Stimulated activated CD8-positive, alpha-beta memory T cell treated with anti-CD3 and anti-CD28 coated beads, Interleukin-15, amount 100 ng/mL, for 4 hours (primary cell): ENCODE data around the gene HNRNPF.
"Not testable (repeated sequence)": the region's sequence is repeated elsewhere in the genome, so short reads cannot be mapped to it uniquely, and the experiment has no call there.

Experiments used
- DNase-seq, 2 donors: peaks; one replicate each; pipeline ENCODE4 v3.0.0-alpha.2; 2020; ENCODE audit warnings: low read depth in 2 of 2

Gene HNRNPF

DNA sequence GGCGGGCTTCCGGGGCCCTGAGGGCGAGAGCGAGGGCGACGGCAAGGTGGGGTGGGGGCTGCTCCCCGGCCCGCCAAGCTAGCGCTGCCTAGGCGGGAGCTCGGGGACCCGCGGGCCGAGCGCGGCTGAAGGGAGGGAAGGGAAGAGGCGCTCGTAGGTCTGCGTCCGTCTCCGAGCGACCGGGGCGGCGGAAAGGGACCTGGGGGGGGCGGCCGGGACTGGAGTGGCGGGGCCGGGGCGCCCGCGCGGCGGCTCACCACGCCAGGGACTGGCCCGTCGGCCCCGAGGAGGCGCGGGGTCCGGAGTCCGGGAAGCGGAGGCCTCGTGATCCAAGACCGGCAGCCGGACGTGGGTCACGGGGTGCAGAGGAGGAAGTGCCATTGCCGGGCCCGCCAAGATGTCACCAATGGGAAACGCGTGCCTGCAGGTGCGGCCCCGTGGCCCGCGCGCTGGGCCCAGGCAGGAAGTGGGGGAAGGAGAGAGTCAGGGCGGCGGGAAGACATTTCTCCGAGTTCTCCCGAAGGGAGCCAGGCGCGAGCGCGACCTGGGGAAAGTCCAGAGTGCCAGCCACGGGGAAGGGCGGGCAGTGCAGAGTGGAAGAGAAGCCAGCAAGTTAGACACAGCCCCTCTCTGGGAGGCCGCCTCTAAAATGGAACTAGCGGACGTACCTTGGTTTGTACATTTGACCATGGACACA, 11.9 kb downstream of the HNRNPF start:
- DNase-seq, result peak; percentile 44 to 58

GRCh38 chr10:43396061-43396927, 12.7 kb downstream of the HNRNPF start:
- DNase-seq, result peak in 1 of 2 donors; percentile 52

GRCh38 chr10:43395571-43396060, 13.4 kb downstream of the HNRNPF start:
- DNase-seq, result no peak

GRCh38 chr10:43394868-43395267, 14.1 kb downstream of the HNRNPF start:
- DNase-seq, result no peak

DNA sequence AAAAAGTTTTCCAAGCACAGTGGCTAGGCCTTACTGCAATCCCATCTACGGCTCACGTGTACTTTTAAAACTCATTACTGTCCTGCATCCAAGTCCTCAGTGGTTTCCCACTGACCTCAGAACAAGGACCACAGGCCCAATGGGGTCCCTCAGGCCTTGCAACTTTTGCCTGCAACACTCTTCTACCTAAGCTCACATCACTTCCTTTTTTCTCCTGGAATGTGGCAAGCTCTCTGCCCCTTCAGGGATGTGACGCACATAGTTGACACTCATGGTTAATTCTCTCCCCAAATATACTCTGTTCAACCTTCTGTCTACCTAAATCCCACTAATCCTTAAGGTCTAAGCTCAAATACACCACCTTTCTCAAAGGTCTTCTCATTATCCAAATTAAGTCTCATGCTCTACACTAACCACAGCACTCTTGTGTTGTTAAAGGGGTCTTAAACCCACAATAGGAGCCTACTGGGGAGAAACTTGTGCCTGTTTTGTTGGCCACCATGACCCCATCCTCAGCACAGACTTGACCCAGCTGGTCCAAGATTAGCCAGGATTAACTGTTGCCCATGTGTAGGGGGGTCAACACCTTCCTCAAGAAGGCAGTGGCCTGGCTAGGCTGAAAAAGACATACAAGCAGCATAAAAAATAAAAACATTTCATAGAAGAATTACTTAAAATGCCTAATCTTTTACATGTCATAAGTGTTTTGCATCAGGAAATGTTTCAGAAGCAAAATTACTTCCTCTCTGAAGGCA, 15.2 kb downstream of the HNRNPF start:
- DNase-seq, result no peak

GRCh38 chr10:43393186-43393585, 15.8 kb downstream of the HNRNPF start:
- not testable (repeated sequence) for DNase-seq

- DNase-seq, result no peak
These were observed 16.2 kb downstream of the HNRNPF start for GRCh38 chr10:43392748-43393147.

- DNase-seq, result no peak
These were observed 17.5 kb downstream of the HNRNPF start for GRCh38 chr10:43391496-43391895.

DNA sequence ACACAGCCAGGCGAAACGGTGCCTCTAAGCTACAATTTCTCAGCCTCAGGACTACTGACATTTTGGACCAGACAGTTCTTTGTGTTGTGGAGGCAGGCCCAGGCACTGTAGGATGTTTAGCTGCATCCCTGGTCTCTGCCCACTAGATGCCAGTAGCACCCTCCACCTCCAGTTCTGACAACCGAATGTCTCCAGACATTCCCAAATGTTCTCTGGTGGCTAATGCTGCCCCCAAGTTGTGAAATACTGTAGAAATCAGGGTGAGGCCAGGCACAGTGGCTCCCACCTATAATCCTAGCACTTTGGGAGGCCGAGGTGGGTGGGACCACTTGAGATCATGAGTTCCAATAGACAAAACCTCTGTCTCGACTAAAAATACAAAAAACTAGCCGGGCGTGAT, 18.2 kb downstream of the HNRNPF start:
- DNase-seq, result no peak

- DNase-seq, result no peak
These were observed 18.7 kb downstream of the HNRNPF start for GRCh38 chr10:43390333-43390732.

DNA sequence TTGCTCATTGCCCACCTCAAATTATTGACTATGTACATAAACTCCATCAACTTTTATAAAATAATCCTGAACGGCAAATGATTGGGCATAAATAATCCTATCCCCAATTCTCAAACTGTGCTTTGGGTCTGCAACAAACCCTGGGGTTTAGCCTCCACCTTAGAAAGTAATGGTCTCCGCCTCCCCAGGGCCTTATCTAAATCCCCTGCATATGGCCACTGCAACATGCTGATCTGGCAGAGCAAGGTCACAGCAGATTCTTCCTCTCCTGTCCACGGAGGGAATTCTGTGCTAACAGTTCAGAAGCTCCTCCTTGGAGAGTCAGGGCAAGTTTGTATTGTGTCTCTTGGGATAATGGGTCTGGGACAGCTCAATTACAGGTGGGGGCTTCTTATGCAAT, 19.1 kb downstream of the HNRNPF start:
- no peak for DNase-seq

GRCh38 chr10:43387678-43388032, 21.3 kb downstream of the HNRNPF start:
- no peak for DNase-seq

DNA sequence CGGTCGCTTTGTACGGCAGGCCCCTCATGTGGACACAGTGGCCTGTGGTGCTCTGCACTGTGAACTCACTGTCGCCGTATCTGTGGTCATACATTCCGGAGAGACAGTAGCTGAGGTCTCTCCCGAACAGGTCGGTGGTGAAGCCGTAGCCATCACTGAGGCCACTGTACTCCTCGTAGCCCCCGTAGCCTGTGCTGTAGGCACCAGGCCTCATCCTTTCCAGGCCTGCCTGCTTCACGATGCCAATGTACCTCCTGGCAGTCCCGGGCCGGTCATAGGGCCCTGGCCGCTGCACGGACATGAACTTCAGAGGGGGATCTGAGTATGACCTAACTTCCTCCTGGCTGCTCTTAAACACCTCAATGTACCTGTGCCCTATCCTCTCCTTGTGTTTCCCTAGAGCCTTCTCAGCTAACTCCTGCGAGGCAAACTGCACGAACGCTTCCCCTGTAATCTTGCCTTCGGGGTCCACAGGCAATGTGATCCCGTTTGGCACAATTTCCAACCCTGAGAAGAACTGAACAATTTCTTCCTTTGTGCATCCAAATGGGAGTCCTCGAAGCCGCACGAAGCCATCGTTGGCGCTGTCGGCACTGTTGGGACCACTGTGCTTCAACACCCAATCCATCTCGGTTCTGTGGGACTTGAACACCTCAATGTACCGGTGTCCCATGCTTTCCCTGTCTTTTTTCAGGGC, 21.9 kb downstream of the HNRNPF start:
- DNase-seq, result no peak

DNA sequence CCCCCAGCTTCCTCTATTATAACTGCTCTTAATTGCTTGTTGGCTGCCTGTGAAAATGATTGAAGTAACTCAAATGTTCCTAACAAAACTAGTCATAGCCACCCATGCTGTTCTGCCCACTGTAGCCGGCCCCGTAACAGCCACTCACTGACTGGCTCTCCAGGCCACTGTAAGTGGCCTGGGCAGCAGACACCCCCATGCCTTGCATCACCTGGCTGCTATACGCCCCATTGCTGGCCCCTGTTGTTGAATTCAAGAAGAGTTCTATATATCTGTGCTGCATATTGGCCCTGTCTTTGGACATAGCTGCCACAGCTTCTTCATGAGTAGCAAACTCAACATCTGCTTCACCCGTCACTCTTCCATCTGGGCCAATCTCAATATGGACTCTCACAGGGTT, 22.4 kb downstream of the HNRNPF start:
- DNase-seq, result no peak

DNA sequence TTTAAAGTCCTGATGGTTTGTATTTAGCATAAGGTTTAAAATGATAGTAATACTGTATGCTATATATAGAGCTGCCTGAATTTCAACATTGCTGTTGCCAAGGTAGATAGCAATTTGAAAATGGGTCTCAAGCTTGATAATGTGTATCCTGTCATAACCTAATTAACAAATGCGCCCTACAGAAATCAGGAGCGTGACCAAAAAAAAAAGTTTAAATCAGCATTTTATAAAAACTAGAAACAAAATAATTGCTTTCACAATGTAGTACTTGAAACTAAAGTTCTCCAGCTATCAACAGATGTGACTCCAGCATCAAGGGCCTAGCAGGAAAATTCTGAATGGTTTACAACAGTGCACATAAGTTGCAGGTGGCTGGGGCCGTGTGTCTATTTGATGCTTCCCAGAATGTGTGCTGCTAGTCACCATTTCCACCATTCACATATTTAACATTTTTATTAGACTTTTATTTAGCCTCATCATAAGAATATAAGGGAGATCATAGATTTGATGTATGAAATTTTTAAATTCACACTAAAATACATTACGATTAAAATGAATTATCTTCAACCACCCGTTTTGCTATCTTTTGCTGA, 23.5 kb downstream of the HNRNPF start:
- DNase-seq, result no peak

DNA sequence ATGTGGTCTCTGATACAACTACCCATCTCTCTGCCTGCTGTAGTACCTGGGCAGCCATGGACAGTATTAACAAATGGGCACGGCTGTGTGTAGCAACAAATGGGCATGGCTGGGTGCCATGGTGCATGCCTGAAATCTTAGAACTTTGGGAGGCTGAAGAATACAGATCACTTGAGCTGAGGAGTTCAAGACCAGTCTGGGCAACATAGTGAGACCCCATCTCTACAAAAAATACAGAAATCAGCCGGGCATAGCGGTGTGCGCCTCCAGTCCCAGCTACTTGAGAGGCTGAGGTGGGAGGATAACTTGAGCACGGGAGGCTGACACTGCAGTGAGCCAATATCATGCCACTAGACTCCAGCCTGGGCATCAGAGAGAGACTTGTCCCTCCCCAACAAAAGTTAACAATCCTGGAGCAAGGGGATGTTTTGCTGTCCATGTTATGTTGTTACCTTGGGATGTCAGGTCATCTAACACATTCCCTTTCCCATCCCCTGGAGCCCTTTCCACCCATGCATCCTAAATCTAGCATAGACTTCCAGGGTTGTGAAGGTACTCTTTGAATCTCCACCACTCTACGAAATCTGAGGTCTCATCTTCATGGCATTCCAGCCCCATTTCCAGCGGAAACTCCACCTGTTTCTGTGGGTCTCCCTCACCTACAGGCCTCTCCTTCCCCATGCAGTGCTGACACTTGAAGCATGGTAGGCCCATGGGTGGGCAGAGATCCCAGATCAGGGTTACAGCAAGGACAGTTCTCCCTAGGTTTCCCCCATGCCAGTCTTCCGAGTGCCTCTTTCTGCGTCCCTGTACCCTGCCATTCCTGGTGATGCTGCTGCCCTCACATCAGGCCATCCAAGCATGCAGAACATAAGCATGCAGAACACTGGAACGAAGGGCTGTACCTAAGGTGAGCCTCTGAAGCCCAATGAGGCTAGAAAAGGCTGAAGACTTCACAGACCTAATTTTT, 24.4 kb downstream of the HNRNPF start:
- no peak for DNase-seq

GRCh38 chr10:43383204-43383971, 25.6 kb downstream of the HNRNPF start:
- no peak for DNase-seq

- no peak for DNase-seq
These were observed 28.3 kb downstream of the HNRNPF start for GRCh38 chr10:43380610-43381222.

DNA sequence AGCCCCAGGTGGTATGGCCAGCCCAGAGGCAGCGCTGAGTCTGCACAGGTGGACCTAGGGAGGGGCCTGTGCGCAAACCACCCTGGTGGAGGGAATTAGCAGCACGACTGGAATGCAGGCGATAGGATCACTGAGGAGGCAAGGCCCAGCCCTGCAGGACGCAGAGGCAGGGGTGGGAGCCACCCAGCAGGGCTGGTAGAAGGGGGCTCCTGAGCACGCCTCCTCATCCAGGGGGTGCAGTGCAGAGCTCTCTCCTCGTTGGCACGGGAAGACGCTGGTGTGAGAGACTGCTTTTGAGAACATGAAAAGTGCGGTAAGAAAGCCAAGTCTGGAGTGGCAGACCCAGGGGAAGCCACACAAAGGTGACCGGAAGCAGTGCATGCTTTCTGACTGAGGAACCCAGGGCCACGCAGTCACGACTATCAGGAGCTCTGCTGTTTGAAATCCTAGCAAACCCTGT, 31.5 kb downstream of the HNRNPF start:
- DNase-seq, result no peak
